HG03520 (cell line): ENCODE results near the gene ZNF550.
A peak's percentile ranks its signal among the peaks of the same experiment; 100 is the strongest.

ENCODE experiments used
- ATAC-seq: cut with Tn5 transposase; IDR thresholded peaks from one replicate; pipeline ENCODE4 v1.9.1; 2021; ENCODE audit warnings: mild to moderate bottlenecking, moderate library complexity; ENCODE audit not compliant: unreplicated experiment

ZNF550 gene

DNA sequence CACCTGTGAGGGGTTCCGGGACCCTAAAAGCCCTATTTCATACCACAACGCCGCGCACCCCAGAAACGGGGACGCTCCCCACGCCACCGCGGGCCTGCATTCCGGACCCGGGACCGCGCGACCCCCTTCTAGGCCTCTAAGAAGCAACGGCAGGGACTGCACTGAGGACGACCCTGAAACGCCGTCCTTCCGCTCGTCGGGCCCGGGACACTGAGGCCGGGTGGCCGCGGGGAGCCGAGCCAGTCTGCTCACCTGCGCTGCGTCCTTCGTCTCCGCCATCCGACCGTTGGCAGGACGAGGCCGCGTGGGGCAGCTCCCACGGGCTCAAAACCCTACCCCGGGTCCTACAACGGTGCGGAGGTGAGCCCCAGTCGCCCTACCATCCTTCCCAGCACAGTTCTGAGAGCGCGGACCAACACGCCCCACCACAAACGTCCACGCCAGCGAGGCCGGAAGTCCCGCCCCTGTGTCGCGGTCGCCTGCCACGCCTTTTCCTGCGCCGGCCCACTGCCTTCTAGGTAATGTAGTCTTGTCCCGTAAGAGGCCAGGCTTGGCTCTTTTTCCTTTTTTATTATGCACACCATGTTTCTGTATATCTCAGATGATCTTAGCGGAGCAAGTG lies at the start of gene ZNF550:
ZNF550 (minus strand) TSS at position 460 of the 622 bp plus-strand sequence; CDS start at position 279, 181 bp downstream.
- peak; percentile 94 for ATAC-seq

DNA sequence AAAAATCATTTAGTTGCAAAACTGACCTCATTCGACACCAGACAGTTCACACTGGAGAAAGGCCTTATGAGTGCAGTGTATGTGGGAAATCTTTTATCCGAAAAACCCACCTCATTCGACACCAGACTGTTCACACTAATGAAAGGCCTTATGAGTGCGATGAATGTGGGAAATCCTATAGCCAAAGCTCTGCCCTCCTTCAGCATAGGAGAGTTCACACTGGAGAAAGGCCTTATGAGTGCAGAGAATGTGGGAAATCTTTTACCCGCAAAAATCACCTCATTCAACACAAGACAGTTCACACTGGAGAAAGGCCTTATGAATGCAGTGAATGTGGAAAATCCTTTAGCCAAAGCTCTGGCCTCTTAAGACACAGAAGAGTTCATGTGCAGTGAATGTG lies 47.3 kb upstream of the ZNF550 start:
- ATAC-seq: no peak

DNA sequence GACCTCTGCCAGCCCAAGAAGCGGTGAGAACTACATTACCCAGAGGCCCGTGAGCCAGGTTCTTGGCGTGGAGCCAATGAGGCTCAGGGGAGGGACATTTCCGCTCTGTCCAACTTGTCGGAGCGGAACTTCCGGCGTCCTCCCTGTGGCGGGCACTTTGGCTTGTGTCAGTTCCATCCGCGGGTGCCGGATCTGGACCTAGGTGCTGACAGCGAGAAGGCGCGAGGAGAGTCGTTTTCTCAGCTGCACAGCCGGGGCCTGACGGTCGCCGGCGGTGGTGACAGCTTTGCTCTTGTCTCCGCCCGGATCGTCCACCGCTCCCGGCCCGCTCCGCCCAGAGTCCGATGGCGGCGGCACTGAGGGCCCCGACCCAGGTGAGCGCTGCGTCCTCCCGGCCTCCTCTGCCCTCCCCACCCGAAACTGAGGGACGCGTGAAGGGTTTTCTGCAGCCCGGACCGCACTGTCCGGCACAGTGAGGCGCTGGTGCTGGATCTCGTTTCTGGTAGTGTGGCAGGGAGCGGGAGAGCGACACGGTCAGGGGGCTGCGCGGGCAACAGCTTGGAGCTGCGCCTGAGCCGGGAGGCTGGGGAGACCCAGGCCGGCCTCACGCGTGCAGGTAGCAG lies 40.2 kb upstream of the ZNF550 start, which contains the start of gene ZNF530:
ZNF530 (plus strand) TSS at position 125 of the 623 bp plus-strand sequence. CDS start 4,461 bp downstream, outside the sequence.
- peak; percentile 83 for ATAC-seq

DNA sequence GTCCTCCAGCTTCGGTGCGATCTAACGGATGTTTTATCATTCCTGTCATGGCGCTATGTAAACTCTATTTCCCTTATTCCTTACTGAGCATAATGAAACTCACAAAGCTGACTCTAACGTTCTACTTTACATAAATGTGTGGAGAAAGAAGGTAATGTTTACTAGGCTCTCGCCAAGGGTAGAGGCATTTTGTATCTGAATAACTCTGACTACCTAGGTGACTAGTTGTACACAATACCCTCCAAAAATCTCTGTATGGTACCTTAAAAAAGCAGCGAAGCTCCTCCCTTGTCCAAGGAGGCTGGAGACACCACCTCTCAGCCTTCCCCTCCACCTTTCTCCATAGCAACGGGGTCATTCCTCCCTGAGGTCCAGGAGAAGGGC lies 39.7 kb upstream of the ZNF550 start:
- ATAC-seq: no peak

DNA sequence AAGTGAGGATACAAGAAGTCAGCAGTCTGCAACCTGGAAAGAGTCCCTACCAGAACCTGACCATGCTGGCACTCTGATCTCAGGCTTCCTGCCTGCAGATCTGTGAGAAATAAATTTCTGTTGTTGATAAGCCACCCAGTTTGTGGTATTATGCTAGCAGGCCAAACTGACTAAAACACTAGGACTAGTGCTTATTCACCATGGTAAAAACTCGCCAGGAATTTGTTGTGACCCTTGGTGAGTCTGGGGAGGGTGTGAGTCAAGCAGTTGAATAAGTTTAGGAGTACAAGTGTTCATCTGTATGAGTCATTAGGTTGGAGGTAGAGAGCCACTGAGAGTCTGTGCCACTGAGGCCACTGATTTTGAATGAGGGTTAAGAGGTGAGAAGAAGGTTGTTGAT lies 27.9 kb upstream of the ZNF550 start:
- no peak for ATAC-seq

DNA sequence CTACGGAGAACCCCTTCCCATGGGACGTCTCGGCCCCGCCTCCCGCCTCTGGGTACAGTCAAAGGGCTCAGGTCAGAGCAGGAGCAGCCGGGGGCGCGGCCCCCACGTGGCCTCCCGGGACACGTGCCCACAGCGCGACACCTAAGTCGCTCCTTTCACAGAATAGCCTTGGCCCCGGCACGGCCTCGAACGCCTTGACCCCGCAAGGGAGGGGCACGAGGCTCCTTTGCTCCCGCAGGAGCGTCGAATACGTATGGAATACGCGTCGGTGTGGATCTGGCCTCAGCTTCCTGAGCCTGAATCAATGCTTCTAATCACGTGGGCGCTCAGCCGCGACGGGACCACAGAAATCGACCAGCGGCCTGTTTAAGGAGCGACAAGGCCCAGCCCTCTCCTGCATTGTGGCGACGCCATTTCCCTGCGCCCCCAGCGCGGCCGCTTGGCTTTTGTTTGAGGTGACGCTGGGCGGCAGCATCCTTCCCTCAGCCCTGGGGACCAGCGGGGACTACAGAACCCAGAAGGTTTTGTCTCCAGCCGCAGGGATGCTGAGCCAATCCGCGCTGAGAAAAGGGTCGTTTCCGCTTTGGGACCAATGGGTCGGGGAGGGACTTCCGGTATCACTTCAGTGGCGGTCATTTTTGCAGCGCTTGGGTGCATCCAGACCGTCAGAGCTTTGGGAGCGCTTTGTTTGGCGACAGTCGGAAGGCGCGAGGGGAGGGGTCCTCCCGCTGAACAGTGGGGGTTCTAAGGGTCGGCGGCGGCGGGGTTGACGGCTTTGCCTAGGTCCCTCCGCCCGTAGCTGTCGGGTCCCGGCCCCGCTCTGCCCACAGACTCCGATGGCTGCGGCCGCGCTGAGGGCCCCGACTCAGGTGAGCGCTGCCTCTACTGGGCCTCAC lies 24.1 kb upstream of the ZNF550 start, which contains the start of gene ZIK1:
ZIK1 (plus strand) TSS at position 625 of the 896 bp plus-strand sequence; CDS start at position 837, 212 bp downstream.
- peak; percentile 66 for ATAC-seq

DNA sequence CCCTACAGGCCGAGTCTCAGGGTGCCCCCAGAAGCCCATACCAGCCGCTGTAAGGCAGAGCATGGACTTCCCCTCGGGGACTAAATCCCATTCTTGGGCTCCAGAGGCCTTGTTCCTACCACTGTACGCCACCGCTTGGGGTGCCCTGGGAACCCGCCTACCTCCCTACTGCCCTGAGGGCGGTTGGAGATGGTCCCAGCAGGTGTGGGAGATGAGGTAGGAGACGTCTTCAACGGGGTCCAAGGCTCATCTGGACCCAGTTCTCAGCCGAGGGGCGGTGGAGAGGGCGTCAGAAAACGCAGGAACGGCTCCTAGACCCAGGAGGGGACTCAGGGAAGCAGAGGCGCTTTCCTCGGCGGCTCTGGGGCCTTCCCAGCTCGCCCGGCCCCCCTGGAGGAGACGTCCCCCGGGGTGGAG lies 23.4 kb upstream of the ZNF550 start:
- ATAC-seq: no peak

DNA sequence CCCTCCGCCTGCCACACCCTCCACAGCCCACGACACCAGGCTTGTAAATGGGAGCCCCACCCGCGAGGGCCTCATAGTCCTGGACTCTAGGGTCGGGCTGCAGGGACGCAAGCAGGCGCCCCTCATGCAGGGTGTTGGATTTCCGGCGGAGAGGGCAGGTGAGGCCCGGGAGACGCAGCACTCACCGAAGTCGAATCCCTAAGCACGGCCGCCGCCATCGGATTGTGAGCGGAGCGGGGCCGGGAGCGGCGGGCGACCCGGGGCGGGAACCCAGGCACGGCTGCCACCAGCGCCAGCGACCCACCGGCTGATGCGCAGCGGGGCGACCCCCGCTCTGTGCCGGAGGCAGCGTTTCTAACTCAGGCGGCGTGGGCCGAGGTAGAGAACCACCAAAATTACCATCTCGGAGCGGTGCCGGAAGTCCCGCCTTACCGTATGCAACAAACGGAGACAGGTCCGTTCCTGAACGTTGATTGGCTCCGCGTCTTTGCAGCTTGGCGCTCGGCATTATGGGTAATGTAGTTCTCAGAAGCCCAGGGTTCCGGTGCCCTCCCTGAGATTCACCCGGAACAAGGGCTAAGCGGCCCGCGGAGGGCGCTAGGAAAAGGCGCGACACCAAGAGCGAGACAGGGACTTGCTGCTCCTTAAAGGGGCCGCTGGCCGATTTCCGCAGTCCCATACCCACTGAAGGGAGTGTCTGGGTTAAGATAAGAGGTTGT lies 19.0 kb upstream of the ZNF550 start, which contains the start of gene ZNF416:
ZNF416 (minus strand) TSS at position 425 of the 719 bp plus-strand sequence; CDS start at position 218, 207 bp downstream.
- peak; percentile 78 for ATAC-seq

DNA sequence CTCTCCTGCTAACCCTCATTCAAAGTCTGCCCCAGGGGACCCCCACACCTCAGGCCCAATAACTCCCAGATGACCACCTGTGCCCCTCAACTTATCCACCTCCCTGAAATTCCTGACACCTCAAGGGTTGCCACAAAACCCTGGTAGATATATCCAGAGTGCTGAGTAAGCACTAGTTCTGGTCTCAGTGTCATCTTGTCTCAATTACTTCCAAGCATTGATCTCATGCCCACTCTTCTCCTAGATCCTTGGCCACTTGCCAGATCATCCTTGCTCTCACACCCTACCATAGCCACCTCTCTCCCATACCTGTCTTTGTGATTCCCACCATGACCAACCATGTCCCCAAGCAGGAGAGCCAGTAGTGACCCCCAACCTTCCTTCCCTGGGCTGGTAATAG lies 17.0 kb upstream of the ZNF550 start:
- ATAC-seq: no peak

DNA sequence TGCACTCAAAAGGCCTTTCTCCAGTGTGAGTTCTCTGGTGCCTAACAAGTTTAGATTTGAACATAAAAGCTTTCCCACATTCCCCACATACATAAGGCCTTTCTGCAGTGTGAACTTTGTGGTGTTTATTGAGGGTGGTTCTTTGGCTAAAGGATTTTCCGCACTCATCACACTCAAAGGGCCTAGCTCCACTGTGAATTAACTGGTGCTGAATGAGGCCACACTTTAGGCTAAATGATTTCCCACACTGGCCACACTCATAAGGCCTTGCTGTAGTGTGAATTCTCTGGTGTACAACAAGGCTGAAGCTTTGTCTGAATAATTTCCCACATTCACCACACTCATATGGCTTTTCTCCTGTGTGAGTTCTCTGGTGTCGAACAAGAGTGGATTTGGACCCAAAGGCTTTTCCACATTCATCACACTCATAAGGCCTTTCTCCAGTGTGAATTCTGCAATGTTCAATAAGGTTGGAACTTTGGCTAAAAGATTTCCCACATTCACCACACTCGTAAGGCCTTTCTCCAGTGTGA lies 12.8 kb upstream of the ZNF550 start:
- ATAC-seq: no peak

DNA sequence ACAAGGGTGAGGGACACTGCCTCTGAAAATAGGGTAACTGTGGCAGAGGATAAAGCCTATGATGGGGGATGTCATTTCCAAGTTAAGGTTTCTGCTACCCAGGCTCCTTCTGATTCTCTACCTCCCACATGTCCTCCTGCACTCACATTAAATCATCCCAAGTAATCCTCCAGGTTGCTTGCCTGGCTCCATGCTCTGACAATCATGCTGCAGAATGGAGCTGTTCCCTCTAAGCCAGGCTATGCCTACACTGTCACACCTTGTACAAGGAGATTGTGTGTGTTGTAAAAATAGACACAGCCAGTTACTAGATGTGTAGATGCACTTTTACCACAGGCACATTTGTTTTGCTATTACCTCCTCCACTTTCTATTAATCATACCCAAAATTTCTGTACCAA lies 11.0 kb upstream of the ZNF550 start:
- no peak for ATAC-seq

DNA sequence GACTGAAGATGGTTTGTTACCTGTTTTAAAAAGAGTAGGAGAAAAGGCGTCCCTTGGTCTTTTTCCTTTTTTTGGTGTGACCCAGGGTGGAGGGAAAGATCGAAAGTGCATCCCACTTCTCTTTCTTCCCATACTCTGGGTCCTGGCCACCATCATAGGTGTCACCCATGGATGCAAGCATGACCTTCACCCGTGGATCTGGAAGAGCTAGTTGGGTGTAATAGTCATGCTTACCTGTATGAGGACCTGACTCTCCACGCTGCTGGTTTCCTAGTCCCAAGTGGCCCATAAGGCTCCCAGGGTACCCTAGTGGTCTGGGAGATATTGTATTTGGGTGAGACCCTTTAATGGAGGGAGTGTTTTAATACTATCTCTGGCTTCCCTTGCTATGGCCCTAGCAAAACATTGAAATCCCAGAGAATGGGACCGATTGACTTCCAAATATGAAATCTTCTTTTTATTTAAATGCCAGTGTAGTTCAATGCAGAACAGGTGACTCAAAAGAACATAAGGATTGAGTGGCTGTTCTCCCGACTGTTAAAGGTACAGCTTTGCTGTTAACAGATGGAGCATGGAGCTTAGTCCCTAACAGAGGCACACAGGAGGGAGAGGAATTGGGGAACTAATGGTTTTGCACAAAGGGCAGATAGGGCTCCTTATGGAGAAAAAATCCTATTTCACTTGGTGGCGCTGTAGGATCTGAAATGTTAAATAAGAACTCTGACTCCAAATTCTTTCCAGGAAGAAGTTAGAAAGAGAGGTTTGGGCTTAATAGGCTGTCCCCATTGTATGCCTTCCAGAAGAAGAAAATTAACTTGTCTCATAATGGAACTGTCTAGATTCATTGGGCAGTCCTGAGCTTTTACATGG lies 7.0 kb upstream of the ZNF550 start:
- ATAC-seq: no peak

DNA sequence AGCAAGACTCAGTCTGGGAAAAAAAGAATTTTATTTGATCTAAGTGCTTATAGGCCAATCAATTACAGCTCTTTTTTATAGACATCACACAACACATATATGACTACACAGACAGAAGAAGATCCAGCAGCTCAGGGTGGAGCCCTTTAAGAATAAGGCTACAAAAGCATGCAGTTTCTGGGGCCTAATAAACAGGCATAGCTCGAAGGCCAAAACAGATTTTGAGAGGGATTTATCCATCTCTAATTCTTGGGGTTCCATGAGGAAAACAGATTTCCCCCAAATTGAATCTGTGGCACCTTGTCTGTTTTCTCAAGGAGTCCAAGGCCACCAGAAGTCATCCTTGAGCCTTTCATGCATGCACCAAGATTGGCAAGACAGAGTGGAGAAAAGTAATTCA lies 3.9 kb upstream of the ZNF550 start:
- no peak for ATAC-seq

DNA sequence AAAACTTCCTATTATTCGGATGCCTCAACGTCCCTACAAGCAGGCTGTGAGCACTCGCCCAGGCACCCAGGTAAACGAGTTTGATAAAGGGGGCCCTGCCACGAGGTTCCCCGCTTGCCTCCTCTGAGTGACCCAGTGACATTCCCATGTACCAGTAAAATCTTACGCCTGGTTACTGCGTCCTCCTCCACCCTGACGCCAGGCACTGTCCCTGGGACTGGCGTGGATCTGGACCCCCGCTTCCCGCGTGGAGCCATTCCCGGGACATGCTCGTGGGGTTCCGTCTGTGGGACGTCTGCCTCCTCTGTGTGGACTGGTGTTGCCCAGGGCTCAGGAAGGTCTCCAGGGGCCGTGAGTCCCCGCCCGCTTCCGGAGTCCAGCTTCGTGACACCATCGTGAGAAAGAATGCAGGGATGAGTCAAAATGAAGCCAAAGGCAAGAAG lies 407 bp upstream of the ZNF550 start:
- ATAC-seq: peak; percentile 24

DNA sequence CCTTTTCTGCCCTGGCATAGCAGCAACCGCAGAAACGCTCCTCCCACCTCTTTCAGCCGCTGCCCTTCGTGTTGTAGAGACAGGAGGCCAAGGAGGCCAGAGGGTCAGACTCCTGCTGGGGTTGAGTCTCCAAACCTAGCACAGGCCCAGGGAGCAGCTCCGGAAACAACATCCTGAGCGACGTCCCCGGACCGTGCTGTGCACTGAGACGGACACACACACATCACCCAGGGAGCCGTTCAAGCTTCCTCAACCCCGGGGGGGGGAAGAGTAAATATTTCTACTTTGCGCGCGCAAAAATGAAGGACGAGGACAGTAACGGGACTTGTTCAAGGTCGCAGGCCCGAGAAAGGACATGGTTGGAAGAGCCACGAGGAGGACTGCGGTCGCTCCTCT lies 657 bp downstream of the ZNF550 start:
- no peak for ATAC-seq

DNA sequence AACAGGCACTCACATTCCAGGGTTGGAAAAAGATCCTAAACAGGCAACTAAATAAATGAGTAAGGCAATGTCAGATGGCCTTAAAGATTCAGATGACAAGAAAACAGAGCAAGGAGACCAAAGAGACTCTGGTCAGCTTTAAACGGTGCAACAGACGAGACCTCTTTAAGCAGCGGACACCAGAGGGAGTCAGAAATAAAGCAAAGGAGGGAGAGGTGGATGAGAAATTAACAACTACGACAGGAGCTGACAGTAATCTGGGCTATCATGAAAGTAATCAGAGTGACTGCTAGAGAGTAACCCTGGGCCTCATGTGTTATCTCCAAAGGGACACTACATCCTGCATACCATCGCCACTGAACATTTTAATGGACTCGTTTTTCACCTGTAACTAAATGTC lies 1.1 kb downstream of the ZNF550 start:
- ATAC-seq: no peak

DNA sequence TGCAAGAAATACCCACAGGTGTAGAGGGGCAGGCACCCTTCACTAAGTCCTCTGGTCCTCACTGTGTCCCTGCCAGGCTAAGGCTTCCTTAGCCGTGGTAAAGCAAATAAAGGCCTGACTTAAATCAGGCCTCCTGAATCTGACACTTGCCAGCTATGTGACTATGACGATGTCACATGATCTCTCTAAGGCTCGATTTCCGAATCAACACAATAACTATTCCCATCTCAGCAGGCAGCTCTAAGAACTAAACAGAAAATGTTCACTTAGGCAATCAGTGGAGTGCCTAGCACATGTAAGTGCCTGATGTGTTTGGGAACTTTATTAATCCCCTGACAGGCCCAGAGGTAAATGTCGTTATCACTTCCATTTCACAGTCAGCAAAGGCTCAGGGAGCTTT lies 2.0 kb downstream of the ZNF550 start:
- no peak for ATAC-seq

DNA sequence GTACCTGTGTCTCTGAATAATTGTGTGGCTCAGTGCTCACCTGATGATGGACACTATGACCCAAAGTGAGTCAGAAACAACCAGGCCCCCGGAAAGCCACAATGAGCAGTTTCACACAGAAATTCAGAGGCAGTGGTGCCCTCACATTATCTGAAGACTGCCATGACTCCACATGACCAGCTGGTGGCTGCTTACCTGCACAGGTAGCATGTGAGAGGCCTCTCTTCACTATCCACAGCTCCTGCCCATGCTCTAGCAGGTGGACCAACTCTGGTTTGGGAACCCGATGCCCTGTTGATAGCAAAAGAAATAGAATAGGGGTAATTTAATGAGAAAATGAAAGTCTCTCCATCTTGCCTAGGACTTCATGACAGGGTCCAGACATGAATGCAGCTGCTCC lies 7.2 kb downstream of the ZNF550 start:
- no peak for ATAC-seq

DNA sequence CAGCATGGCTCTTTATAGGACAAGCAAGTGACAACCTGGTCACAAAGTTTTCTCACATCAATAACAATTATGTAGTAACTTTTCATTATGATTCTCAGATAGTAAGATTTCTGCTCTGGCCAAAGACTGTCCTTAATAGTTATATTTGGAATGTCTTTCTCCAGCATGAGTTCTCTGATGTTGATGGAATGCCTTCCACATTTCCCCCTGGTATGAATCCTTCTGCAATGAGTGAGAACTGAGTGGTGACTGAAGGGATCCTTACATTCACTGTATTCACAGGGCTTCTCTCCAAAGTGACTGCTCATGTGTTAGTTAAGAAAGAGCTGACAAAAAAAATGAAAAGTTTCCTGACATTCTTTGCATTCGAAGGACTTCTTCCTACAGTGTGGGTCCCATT lies 13.2 kb downstream of the ZNF550 start:
- ATAC-seq: no peak
